Trophoblast cell (in vitro differentiated cells and primary cell): Measurements from ENCODE around the gene CBLL2.

ENCODE experiments used
- DNase-seq, 2 donors: peaks; one replicate each; pipeline ENCODE4 v3.0.0-alpha.2; 2016
- H2AFZ ChIP-seq: 2 replicates; pipeline ENCODE4 v1.6.1; 2013; ENCODE audit warnings: low read length, moderate library complexity, mild to moderate bottlenecking; ENCODE audit not compliant: insufficient read depth, poor library complexity
- H2AK5ac ChIP-seq: 2 replicates; pipeline ENCODE4 v1.6.1; 2013; ENCODE audit warnings: mild to moderate bottlenecking, low read length
- H2BK120ac ChIP-seq: 2 replicates; pipeline ENCODE4 v1.6.1; 2013; ENCODE audit warnings: low read length, mild to moderate bottlenecking, moderate library complexity; ENCODE audit not compliant: insufficient read depth, poor library complexity
- H2BK12ac ChIP-seq: 2 replicates; pipeline ENCODE4 v1.6.1; 2013; ENCODE audit warnings: mild to moderate bottlenecking, low read length, moderate library complexity
- H2BK5ac ChIP-seq: 2 replicates; pipeline ENCODE4 v1.6.1; 2013; ENCODE audit warnings: low read length, low read depth, moderate library complexity, mild to moderate bottlenecking; ENCODE audit not compliant: poor library complexity
- H3K14ac ChIP-seq: 2 replicates; pipeline ENCODE4 v1.6.1; 2013; ENCODE audit warnings: mild to moderate bottlenecking, low read length
- H3K18ac ChIP-seq: 2 replicates; pipeline ENCODE4 v1.6.1; 2013; ENCODE audit warnings: mild to moderate bottlenecking, low read length
- H3K23ac ChIP-seq: 2 replicates; pipeline ENCODE4 v1.6.1; 2013; ENCODE audit warnings: low read length
- H3K27ac ChIP-seq: 2 replicates; pipeline ENCODE4 v1.5.1; 2013; ENCODE audit warnings: low read depth, mild to moderate bottlenecking, inconsistent platforms, low read length, moderate library complexity
- H3K27me3 ChIP-seq: 2 replicates; pipeline ENCODE4 v1.6.1; 2013; ENCODE audit warnings: inconsistent platforms, mild to moderate bottlenecking, low read length, moderate library complexity; ENCODE audit not compliant: insufficient read depth
- H3K36me3 ChIP-seq, 2 experiments: 1 replicate in 1 of 2; 2 replicates in 1 of 2; pipeline ENCODE4 v1.6.1; 2013; ENCODE audit warnings: low read length in 2 of 2, mild to moderate bottlenecking in 2 of 2, moderate library complexity in 1 of 2; ENCODE audit not compliant: insufficient read depth in 2 of 2, control insufficient read depth in 1 of 2
- H3K4ac ChIP-seq: 2 replicates; pipeline ENCODE4 v1.6.1; 2013; ENCODE audit warnings: low read depth, mild to moderate bottlenecking, low read length, moderate library complexity
- H3K4me1 ChIP-seq, 2 experiments: 1 replicate in 1 of 2; 2 replicates in 1 of 2; pipeline ENCODE4 v1.6.1; 2013; ENCODE audit warnings: low read length in 2 of 2, mild to moderate bottlenecking in 2 of 2, moderate library complexity in 1 of 2; ENCODE audit not compliant: insufficient read depth in 2 of 2, control insufficient read depth in 1 of 2
- H3K4me2 ChIP-seq: 2 replicates; pipeline ENCODE4 v1.6.1; 2013; ENCODE audit warnings: inconsistent platforms, mild to moderate bottlenecking, low read length, moderate library complexity
- H3K4me3 ChIP-seq: 2 replicates; pipeline ENCODE4 v1.5.1; 2013; ENCODE audit warnings: mild to moderate bottlenecking, low read depth, low read length, inconsistent platforms
- H3K79me1 ChIP-seq: one replicate; pipeline ENCODE4 v1.6.1; 2013; ENCODE audit warnings: low read length
- H3K79me2 ChIP-seq: 2 replicates; pipeline ENCODE4 v1.6.1; 2013; ENCODE audit warnings: low read length, mild to moderate bottlenecking; ENCODE audit not compliant: control insufficient read depth, insufficient read depth, poor library complexity
- H3K9ac ChIP-seq: 2 replicates; pipeline ENCODE4 v1.6.1; 2013; ENCODE audit warnings: mild to moderate bottlenecking, low read length
- H3K9me3 ChIP-seq: 2 replicates; pipeline ENCODE4 v1.6.1; 2013; ENCODE audit warnings: low read depth, mild to moderate bottlenecking, control low read depth, inconsistent platforms, low read length; ENCODE audit not compliant: insufficient read depth
- H4K12ac ChIP-seq: 2 replicates; pipeline ENCODE4 v1.6.1; 2013; ENCODE audit warnings: low read depth, mild to moderate bottlenecking, low read length, moderate library complexity
- H4K8ac ChIP-seq: 2 replicates; pipeline ENCODE4 v1.6.1; 2013; ENCODE audit warnings: low read depth, mild to moderate bottlenecking, low read length, moderate library complexity
- H4K91ac ChIP-seq: one replicate; pipeline ENCODE4 v1.6.1; 2013; ENCODE audit warnings: low read depth, mild to moderate bottlenecking, low read length, moderate library complexity
- WGBS: extraction: QIAGEN DNeasy Blood & Tissue Kit; methylation state at CpG from one replicate; pipeline ENCODE4 v1.1.7; 2013; ENCODE audit warnings: missing lambda C conversion rate; ENCODE audit not compliant: insufficient read length, insufficient coverage; ENCODE audit errors: extremely low coverage; 5-methylcytosine and 5-hydroxymethylcytosine counted together

The CBLL2 gene

DNA sequence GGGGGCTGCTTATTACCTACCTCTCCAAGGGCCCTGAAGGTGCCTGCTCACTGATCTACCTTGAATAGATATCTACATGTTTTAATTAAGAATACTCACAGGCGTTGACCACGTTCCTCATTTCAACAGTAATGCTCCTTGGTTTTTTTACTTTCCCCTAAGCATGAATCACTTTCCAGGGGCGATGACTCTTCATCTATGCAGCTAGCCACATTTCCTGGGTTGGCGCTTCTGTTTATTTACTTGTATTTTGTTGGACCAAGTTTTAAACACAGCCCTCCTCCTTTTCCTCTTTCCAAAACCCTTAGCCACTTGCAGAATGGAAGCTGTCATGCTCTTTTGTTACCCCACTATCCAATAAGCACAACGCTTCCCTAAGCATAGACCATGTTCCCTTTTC lies 50.8 kb downstream of the CBLL2 start:
- no peak overlapping the region for H2AFZ ChIP-seq
- WGBS = no CpG with 5 or more reads among the region's 5 CpGs
- H3K79me1 ChIP-seq = no peaks in the 10 kb centered on the region

More for the DNA sequence above, 50.8 kb downstream of the CBLL2 start:
- H3K27me3 ChIP-seq = no peaks in the 10 kb centered on the region
- H3K4ac ChIP-seq = no peak overlapping the region
- no peak overlapping the region for H3K4me2 ChIP-seq
- no peak overlapping the region for H2BK12ac ChIP-seq
- no peak overlapping the region for H4K12ac ChIP-seq
- H3K4me3 ChIP-seq = no peak overlapping the region
- H3K27ac ChIP-seq = no peak overlapping the region
- no peak overlapping the region for H3K23ac ChIP-seq
- no peaks in the 10 kb centered on the region for H3K9me3 ChIP-seq
- H3K79me2 ChIP-seq = no peaks in the 10 kb centered on the region
- DNase-seq = no peak
- no peaks in the 10 kb centered on the region for H3K4me1 ChIP-seq
- no peak overlapping the region for H2BK120ac ChIP-seq
- H2BK5ac ChIP-seq = no peak overlapping the region
- no peak overlapping the region for H4K8ac ChIP-seq
- H3K18ac ChIP-seq = no peak overlapping the region
- H3K36me3 ChIP-seq = no peaks in the 10 kb centered on the region
- H3K14ac ChIP-seq = no peak overlapping the region
- no peak overlapping the region for H4K91ac ChIP-seq
- H3K9ac ChIP-seq = no peak overlapping the region
- H2AK5ac ChIP-seq = no peak overlapping the region
